Adipocyte (in vitro differentiated cells): ENCODE measurements around the gene MCU.

ENCODE experiments used
- DNase-seq: peaks from one replicate; pipeline ENCODE4 v3.0.0-alpha.2; 2015; ENCODE audit warnings: low read depth
- H3K27me3 ChIP-seq: replicated peaks from 2 replicates; pipeline ENCODE4 v1.7.0; 2013; ENCODE audit warnings: mild to moderate bottlenecking, low read length, moderate library complexity; ENCODE audit not compliant: control insufficient read depth, insufficient read depth
- H3K36me3 ChIP-seq: 2 replicates; pipeline ENCODE4 v1.7.0; 2013; ENCODE audit warnings: low read length, mild to moderate bottlenecking, moderate library complexity; ENCODE audit not compliant: control insufficient read depth, insufficient read depth, severe bottlenecking
- H3K4me1 ChIP-seq: 2 replicates; pipeline ENCODE4 v1.7.0; 2013; ENCODE audit warnings: mild to moderate bottlenecking, low read length, moderate library complexity; ENCODE audit not compliant: control insufficient read depth, insufficient read depth
- H3K4me3 ChIP-seq: 2 replicates; pipeline ENCODE4 v1.7.0; 2013; ENCODE audit warnings: mild to moderate bottlenecking, low read length, moderate library complexity
- H3K9ac ChIP-seq: 2 replicates; pipeline ENCODE4 v1.7.0; 2013; ENCODE audit warnings: mild to moderate bottlenecking, low read length, moderate library complexity
- H3K9me3 ChIP-seq: 2 replicates; pipeline ENCODE4 v1.7.0; 2013; ENCODE audit warnings: mild to moderate bottlenecking, low read length, moderate library complexity; ENCODE audit not compliant: control insufficient read depth

MCU gene

DNA sequence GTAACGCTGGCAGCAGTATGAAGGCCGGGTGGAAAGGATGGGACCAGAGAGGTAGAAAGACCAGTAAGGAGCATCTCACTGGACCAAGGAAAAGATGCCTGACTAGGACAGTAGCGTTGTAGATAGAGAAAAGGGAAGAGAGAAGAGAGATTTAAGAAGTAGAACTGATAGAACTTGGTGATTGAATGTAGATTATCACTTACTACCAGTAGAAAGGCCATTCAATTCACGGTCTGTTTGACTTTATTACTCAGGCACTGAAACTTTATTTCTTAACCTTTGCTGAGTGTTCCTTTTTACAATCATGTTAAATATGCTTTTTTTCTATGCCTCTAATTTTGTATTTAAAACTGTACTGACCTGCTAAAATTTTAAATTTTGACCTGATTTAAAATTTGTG is 12.2 kb downstream of the MCU start:
- Histone ChIP-seq H3K9ac (no peak overlapping the region), H3K4me3 (no peak overlapping the region), H3K36me3 (no peaks in the 10 kb centered on the region), H3K27me3 (no peaks in the 10 kb centered on the region), H3K9me3 (no peaks in the 10 kb centered on the region), H3K4me1 (peaks cover 18% of the 10 kb centered on the region)
- DNase-seq, result no peak

DNA sequence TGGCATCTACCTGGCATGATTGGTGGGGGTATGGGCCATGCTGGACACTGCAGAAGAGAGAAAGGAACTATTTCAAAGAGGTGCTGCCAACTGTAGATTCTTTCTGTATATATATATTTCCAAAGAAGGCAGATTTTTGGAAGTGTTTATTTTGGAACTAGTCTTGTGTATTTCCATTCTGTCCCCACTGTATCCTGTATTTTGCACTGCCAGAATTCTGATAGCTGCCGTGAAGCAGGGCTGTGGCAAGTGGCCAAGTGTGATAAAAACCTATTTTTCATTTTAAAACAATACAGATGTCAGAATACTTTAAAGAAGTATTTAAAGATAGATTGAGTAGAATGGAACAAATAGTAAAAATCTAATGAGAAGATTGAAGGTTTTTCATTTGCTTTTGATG is 17.1 kb downstream of the MCU start:
- DNase-seq, result peak; percentile 70
- no peak overlapping the region for H3K4me3 ChIP-seq
- peaks cover 27% of the 10 kb centered on the region for H3K4me1 ChIP-seq
- H3K27me3 ChIP-seq, result no peaks in the 10 kb centered on the region
- peak overlapping the region; percentile 41 for H3K9ac ChIP-seq
- no peaks in the 10 kb centered on the region for H3K36me3 ChIP-seq
- no peaks in the 10 kb centered on the region for H3K9me3 ChIP-seq

DNA sequence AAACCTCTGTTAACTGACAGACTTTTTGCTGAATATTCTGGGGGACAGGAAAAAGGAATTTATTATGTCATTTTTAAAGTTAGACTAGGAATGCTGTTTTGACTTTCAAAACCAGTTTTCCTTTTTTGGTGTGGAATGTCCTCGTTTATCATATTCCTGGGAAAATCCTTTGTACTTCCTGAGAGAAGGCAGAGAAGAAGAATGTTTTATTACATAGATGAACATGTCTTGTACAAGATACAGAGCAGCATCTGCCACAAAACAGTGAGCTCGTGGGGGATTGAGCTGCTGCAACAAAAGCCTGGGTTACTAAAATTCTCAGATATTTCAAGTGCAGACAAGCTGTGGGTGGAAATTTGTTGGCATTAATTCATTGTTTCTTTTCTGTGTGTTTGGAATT is 20.2 kb downstream of the MCU start:
- peak overlapping the region; percentile 35 for H3K9ac ChIP-seq
- no peaks in the 10 kb centered on the region for H3K9me3 ChIP-seq
- H3K4me1 ChIP-seq, result peaks cover 27% of the 10 kb centered on the region

DNA sequence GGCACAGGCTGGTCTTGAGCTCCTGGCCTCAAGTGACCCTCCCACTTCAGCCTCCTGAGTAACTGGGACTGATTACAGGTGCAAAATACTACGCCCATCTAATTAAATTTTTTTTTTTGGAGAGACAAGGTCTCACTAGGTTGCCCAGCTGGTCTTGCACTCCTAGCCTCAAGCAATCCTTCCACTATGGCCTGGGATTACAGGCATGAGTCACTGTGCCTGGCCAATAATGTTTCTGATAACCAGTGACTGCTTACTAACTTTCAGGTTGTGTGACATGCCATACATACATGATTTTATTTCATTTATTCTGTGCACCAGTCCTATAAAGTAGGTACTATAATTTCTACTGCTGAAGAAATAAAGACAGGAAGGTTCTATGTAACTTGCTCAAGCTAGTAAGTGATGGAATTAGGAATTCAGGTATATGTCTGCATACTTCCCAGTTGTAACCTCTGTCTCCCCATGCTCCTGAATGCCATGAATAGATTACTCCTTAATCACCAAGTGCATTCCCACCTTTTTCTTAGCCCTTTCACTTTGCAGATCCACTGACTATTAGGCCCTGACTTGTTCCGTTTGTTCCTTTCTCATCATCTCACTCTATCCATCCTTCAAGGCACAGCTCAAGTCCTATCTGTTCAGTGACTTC is 28.1 kb downstream of the MCU start:
- DNase-seq, result no peak
- no peak overlapping the region for H3K9ac ChIP-seq
- H3K9me3 ChIP-seq, result no peaks in the 10 kb centered on the region
- H3K4me1 ChIP-seq, result peaks cover 6% of the 10 kb centered on the region
- H3K4me3 ChIP-seq, result no peak overlapping the region
- no peaks in the 10 kb centered on the region for H3K27me3 ChIP-seq
- peaks cover 10% of the 10 kb centered on the region for H3K36me3 ChIP-seq

More for the DNA sequence above, 20.2 kb downstream of the MCU start:
- no peaks in the 10 kb centered on the region for H3K27me3 ChIP-seq
- DNase-seq, result no peak
- peaks cover 5% of the 10 kb centered on the region for H3K36me3 ChIP-seq
- peak overlapping the region; percentile 47 for H3K4me3 ChIP-seq

DNA sequence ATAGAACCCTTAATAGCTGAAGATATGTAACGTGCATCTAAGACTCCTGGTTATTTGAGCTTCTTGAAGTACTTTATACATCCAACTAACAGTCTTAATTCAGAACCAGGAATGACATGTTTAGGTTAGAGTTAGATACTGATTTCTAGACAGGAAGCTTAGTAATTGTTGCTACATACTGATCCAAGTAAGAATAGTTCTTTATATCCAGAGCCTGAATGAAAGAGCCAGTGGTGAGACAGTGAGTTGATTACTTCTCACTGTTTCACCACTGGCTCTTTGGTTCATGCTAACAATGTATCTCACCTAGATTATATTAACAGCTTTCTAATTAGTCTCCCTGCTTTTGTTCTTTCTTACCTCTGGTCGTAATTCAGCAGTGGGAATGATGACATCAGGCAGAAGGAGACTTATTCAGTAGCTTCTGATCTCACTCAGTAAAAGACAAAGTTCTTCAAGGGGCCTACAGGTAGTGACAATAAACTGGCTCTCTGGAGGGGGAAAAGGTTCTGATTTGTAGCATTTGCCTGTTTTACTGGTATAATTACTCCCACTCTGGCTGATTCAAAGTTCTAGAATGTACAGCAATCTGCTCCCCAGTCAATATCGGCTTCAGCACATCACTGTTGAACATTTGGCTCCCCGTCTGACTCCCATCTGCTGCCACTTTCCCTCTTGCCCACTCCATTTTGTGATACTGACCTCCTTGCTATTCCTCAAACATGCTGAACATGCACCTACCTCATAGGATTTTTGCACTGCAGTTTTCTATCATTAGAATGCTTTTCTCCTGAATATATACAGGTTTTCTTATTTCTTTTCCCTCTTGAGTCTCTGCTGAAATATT is 29.1 kb downstream of the MCU start:
- Histone ChIP-seq H3K4me1 (peaks cover 6% of the 10 kb centered on the region), H3K36me3 (peaks cover 5% of the 10 kb centered on the region), H3K9me3 (no peaks in the 10 kb centered on the region), H3K9ac (no peak overlapping the region), H3K27me3 (no peaks in the 10 kb centered on the region), H3K4me3 (no peak overlapping the region)
- DNase-seq, result peak; percentile 32

DNA sequence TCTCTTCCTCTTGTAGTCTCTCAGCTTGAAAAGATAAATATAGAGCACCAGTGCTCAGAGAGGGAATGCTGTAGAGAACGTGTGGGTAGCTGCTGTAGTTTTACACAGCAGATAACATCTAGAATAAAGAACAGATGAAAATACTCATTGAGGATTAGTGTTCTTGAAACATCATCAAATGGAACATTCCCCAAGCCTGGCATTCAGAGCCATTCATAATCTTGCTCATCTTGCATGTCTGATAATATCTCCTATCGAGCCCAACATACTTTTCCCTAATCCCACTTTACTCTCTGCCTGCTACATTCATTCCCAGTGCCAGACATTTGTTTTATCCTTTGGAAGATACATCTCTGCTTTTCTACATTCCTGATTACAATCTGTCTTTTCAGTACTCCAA is 35.2 kb downstream of the MCU start:
- Histone ChIP-seq H3K27me3 (no peaks in the 10 kb centered on the region), H3K36me3 (peaks cover 5% of the 10 kb centered on the region), H3K9ac (no peak overlapping the region), H3K9me3 (no peaks in the 10 kb centered on the region), H3K4me3 (no peak overlapping the region), H3K4me1 (peaks cover 19% of the 10 kb centered on the region)
- DNase-seq, result peak; percentile 75

DNA sequence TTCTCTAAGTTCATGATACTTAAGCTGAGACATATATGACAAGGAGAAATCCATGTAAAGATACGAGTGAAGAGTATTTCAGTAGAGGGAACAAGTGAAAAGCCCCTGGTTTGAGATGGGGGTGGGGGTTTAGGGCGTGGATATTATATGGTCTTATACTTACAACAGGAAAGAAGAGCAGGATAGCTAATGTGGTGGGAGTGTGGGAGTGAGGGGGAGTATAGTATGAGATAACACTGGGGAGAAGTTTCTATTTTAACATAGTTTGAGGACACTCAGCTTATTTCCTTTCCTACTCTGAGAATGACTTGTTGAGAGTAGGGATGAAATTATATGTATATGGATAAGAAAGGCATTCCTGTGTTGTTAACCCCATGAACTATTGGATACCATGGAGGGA is 36.5 kb downstream of the MCU start:
- Histone ChIP-seq H3K9ac (no peak overlapping the region), H3K4me3 (no peak overlapping the region), H3K4me1 (peaks cover 19% of the 10 kb centered on the region), H3K27me3 (no peaks in the 10 kb centered on the region), H3K9me3 (no peaks in the 10 kb centered on the region), H3K36me3 (peaks cover 5% of the 10 kb centered on the region)
- DNase-seq, result no peak

DNA sequence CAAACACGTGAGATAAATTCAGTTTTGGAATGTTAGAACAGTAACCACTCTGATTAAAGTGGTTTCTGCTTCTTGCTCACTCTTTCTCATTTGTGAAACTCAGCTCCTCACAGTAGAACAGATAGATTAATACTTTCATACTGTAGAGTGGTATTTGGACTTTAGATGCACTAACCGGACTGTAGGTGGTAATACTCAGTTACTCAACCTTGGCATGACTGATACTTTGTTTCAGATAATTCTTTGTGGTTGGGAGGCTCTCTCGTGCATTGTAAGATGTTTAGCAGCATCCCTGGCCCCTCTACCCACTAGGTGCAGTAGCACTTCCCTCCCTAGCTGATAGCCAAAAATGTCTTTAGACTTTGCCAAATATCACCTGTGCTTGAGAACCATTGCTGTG is 37.6 kb downstream of the MCU start:
- Histone ChIP-seq H3K9me3 (no peaks in the 10 kb centered on the region), H3K4me3 (no peak overlapping the region), H3K27me3 (no peaks in the 10 kb centered on the region), H3K9ac (no peak overlapping the region), H3K36me3 (no peaks in the 10 kb centered on the region), H3K4me1 (peaks cover 19% of the 10 kb centered on the region)
- peak; percentile 53 for DNase-seq

DNA sequence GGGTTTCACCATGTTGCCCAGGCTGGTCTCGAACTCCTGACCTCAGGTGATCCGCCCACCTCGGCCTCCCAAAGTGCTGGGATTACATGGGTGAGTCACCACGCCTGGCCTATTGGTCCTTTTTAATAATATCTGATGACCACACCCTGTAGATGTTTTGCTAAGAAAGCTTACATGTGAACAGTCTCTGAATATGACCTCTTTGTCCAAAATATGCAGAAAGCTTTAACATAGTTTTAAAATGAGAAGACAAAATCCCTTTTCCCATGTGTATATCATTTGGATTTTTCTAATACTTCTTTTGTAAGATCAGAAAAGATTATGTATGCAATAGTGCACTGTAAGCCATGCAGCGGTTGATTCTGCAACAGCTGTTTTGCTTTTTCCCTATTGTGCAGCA is 38.5 kb downstream of the MCU start:
- Histone ChIP-seq H3K27me3 (no peaks in the 10 kb centered on the region), H3K4me1 (peaks cover 22% of the 10 kb centered on the region), H3K9ac (no peak overlapping the region), H3K4me3 (no peak overlapping the region), H3K36me3 (no peaks in the 10 kb centered on the region), H3K9me3 (no peaks in the 10 kb centered on the region)
- DNase-seq, result peak; percentile 87

DNA sequence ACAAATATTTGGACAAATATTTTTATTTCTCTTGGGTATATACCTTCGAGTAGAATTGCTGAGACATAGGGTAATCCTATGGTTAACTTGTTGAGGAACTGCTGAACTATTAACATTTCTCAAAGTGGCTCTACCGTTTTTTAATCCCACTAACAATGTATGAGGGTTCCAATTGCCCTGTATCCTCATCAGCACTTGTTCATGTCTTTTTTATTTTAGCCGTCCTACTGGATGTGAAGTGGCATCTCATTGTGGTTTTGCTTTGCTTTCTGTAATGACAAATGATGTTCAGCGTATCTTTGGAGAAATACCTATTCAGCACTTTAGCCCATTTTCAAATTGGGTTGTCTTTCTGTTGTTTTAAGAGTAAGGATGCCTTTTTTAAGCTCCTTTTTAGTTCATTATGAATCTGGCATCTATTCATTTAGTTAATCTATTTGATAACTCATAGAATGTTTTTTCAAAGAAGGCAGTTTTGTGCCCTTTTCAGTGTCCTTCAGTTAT is 40.0 kb downstream of the MCU start:
- no peaks in the 10 kb centered on the region for H3K27me3 ChIP-seq
- no peaks in the 10 kb centered on the region for H3K36me3 ChIP-seq
- no peak overlapping the region for H3K4me3 ChIP-seq
- DNase-seq, result no peak
- H3K9me3 ChIP-seq, result no peaks in the 10 kb centered on the region
- no peak overlapping the region for H3K9ac ChIP-seq
- H3K4me1 ChIP-seq, result peaks cover 37% of the 10 kb centered on the region

DNA sequence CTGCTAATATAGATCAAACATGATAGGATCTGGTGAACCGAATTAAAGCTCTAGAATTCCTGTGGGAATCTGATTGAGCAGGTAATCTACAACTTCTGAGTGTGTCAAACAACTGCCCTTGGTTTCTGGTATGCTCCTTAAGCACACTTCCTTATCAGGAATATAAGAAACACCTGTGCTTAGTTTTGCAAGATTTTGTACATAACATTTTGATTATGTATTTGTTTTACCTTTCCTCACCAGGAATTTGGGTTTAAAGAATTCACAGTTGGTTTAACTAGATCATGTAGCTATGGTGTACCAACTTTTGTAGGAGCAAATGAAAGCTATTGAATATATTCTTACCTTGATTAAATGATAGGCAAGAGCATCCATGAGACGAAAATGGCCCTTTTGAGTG is 40.6 kb downstream of the MCU start:
- H3K4me3 ChIP-seq, result no peak overlapping the region
- H3K4me1 ChIP-seq, result peaks cover 36% of the 10 kb centered on the region
- H3K36me3 ChIP-seq, result no peaks in the 10 kb centered on the region
- H3K27me3 ChIP-seq, result no peaks in the 10 kb centered on the region
- H3K9ac ChIP-seq, result no peak overlapping the region
- DNase-seq, result no peak
- H3K9me3 ChIP-seq, result no peaks in the 10 kb centered on the region
